A673 (cell line): Measurements from ENCODE around the gene SH3TC1. TPM values are rescaled to one million over a fixed set of nuclear protein-coding genes. Genes with fewer than 3 reads are reported as not detected.

Source experiments
- BruUV-seq: library from RNA; stranded (reverse); fragments of 400-500 nt; replicated peaks from 2 replicates; lab custom pipeline; 2021; lab: Mats Ljungman, UMichigan
- CTCF ChIA-PET: fragments of 300-600 bp; sonication (Branson Sonifier 250); formaldehyde crosslinking; loops from one replicate; lab custom pipeline; 2022; ENCODE audit warnings: antibody characterized with exemption; lab: Charles Lee
- POLR2A ChIA-PET: fragments of 300-600 bp; sonication (Branson Sonifier 250); formaldehyde crosslinking; loops from one replicate; lab custom pipeline; 2022; ENCODE audit warnings: antibody characterized with exemption; ENCODE audit not compliant: low non-redundant PET; lab: Charles Lee
- DNase-seq: peaks from one replicate; pipeline ENCODE4 v3.0.0-alpha.2; 2015; ENCODE audit warnings: low spot score
- H3K27ac ChIP-seq: fragments of 200-600 bp; sonication (generic); 2 replicates; pipeline ENCODE4 v1.5.1; 2016; ENCODE audit warnings: mixed run types, low read depth, mild to moderate bottlenecking, mixed read lengths, antibody characterized with exemption, low read length; ENCODE audit not compliant: poor library complexity, severe bottlenecking
- H3K27me3 ChIP-seq: fragments of 200-600 bp; sonication (generic); replicated peaks from 2 replicates; pipeline ENCODE4 v1.6.1; 2017; ENCODE audit warnings: mixed run types, low read depth, mild to moderate bottlenecking, mixed read lengths, antibody characterized with exemption, low read length; ENCODE audit not compliant: insufficient read depth, poor library complexity
- H3K36me3 ChIP-seq: fragments of 200-600 bp; sonication (generic); 2 replicates; pipeline ENCODE4 v1.6.1; 2016; ENCODE audit warnings: mixed run types, mild to moderate bottlenecking, mixed read lengths, antibody characterized with exemption, low read length; ENCODE audit not compliant: insufficient read depth, poor library complexity, severe bottlenecking
- H3K4me1 ChIP-seq: fragments of 200-600 bp; sonication (generic); 2 replicates; pipeline ENCODE4 v1.6.1; 2017; ENCODE audit warnings: mixed run types, mild to moderate bottlenecking, mixed read lengths, antibody characterized with exemption, low read length; ENCODE audit not compliant: insufficient read depth, poor library complexity, severe bottlenecking
- H3K4me3 ChIP-seq: fragments of 200-600 bp; sonication (generic); 2 replicates; pipeline ENCODE4 v1.5.1; 2016; ENCODE audit warnings: low read depth, mixed run types, mild to moderate bottlenecking, mixed read lengths, low read length; ENCODE audit not compliant: poor library complexity, severe bottlenecking
- H3K9me3 ChIP-seq: fragments of 200-600 bp; sonication (generic); 2 replicates; pipeline ENCODE4 v1.6.1; 2016; ENCODE audit warnings: mixed run types, low read depth, mild to moderate bottlenecking, mixed read lengths, antibody characterized with exemption, low read length; ENCODE audit not compliant: poor library complexity, severe bottlenecking
- CTCF ChIP-seq: fragments of 300-800, 200-600 bp; sonication (generic); conservative IDR thresholded peaks from 2 replicates; pipeline ENCODE4 v1.5.1; 2017; ENCODE audit warnings: low read depth, mild to moderate bottlenecking, antibody characterized with exemption, low read length, moderate library complexity, mixed read lengths
- EZH2 ChIP-seq: fragments of 200-600 bp; sonication (generic); IDR thresholded peaks from 2 replicates; pipeline ENCODE4 v1.6.1; 2017; ENCODE audit warnings: borderline replicate concordance, low read depth, mild to moderate bottlenecking, mixed read lengths, antibody characterized with exemption, low read length; ENCODE audit not compliant: poor library complexity, severe bottlenecking
- intact Hi-C: fragments of 100-400 bp; cut with micrococcal nuclease; formaldehyde crosslinking; loops from one replicate; pipeline ENCODE4 v1.10.0; 2022; ENCODE audit not compliant: unreplicated experiment
- total RNA-seq: library from RNA; stranded (reverse); gene quantifications from 2 replicates; pipeline ENCODE4 v1.2.3, GENCODE V29; 2021

SH3TC1 gene
- total RNA-seq, 1 experiment from 2014 or later = 0.71 TPM

GRCh38 chr4:8205749-8206611 lies 6.9 kb downstream of the SH3TC1 start:
- H3K9me3 ChIP-seq = no peaks in the 10 kb centered on the region
- ChIA-PET POLR2A (no interaction called here), CTCF (no interaction called here)
- H3K36me3 ChIP-seq = no peaks in the 10 kb centered on the region
- intact Hi-C loops = no loop called here
- no peak overlapping the region for H3K4me3 ChIP-seq
- H3K27ac ChIP-seq = no peak overlapping the region
- BruUV-seq = no TSS peak
- TF ChIP-seq CTCF (no peak), EZH2 (no peak)
- no peaks in the 10 kb centered on the region for H3K27me3 ChIP-seq
- DNase-seq = no peak
- no peaks in the 10 kb centered on the region for H3K4me1 ChIP-seq

DNA sequence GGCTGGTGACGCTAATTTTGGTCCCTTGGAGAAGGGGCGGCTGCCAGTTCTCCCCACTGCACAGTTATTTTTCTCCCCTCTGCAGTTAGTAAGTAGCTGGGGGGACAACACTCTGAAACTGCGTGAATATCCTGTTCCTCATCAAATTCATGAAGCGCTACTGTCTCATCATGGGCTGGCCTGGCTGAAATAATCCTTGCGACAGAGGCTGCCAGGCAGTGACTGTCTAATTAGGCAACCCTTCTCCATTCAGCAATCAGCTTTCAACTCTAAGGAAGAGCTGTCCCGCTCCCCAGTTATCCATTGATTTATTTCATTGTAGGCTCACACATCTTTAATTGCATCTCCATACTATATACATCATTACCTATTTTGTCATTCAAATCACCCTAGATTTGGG lies 8.2 kb downstream of the SH3TC1 start:
- no peak for DNase-seq
- no peaks in the 10 kb centered on the region for H3K27me3 ChIP-seq
- no peak for TF ChIP-seq CTCF
- no peak for TF ChIP-seq EZH2
- no TSS peak for BruUV-seq
- POLR2A ChIA-PET = no interaction called here
- intact Hi-C loops = no loop called here
- no peaks in the 10 kb centered on the region for H3K36me3 ChIP-seq
- no peak overlapping the region for H3K4me3 ChIP-seq
- H3K27ac ChIP-seq = no peak overlapping the region
- CTCF ChIA-PET = no interaction called here
- H3K9me3 ChIP-seq = no peaks in the 10 kb centered on the region
- H3K4me1 ChIP-seq = no peaks in the 10 kb centered on the region

DNA sequence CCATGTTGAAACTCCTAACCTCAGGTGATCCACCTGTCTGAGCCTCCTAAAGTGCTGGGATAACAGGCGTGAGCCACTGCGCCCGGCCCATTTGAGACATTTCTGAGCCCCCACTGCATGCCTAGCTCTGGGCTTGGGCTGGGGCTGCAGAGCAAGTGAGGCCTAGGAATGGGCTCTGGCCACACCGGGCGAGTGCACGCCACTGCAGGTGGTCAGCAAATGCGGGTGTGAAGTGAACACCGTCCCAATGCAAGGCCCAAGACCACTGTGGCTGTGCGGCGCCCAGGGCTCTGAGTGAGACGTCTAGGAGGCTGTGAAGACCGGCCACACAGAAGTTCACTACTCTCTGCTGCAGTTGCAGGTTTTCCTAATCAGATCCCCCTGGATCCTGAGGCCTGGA lies 9.5 kb downstream of the SH3TC1 start:
- CTCF ChIA-PET = no interaction called here
- TF ChIP-seq CTCF = no peak
- no peaks in the 10 kb centered on the region for H3K36me3 ChIP-seq

More for the DNA sequence above, 9.5 kb downstream of the SH3TC1 start:
- no peaks in the 10 kb centered on the region for H3K27me3 ChIP-seq
- POLR2A ChIA-PET = no interaction called here
- BruUV-seq = no TSS peak
- H3K4me1 ChIP-seq = no peaks in the 10 kb centered on the region
- no peak overlapping the region for H3K4me3 ChIP-seq
- DNase-seq = no peak
- no peak overlapping the region for H3K27ac ChIP-seq
- intact Hi-C loops = no loop called here
- no peaks in the 10 kb centered on the region for H3K9me3 ChIP-seq
